Psoas muscle (tissue), 8 donors: ENCODE measurements around the gene RPS6KA2. TPM values are rescaled to one million over a fixed set of nuclear protein-coding genes. Genes with fewer than 3 reads are reported as not detected.
A peak's percentile ranks its signal among the peaks of the same experiment; 100 is the strongest.

Experiments used
- ATAC-seq, 4 donors: fragments of 200-7000 bp; cut with Tn5 transposase; one replicate each; pipeline ENCODE4 v1.9.1; 2020; ENCODE audit warnings: moderate library complexity in 3 of 4, mild to moderate bottlenecking in 2 of 4
- DNase-seq, 2 donors: peaks; one replicate each; pipeline ENCODE4 v3.0.0-alpha.2; 2020
- H3K27ac ChIP-seq: fragments of 200-600 bp; one replicate; pipeline ENCODE4 v1.8.0; 2022
- H3K27me3 ChIP-seq, 3 donors: fragments of 200-600 bp in 1 of 3; one replicate each; pipeline versions ENCODE4 v1.6.1 to v1.8.0; 2013 to 2022; ENCODE audit warnings: low read length in 2 of 3, mild to moderate bottlenecking in 2 of 3, moderate library complexity in 1 of 3; ENCODE audit not compliant: insufficient read depth in 3 of 3
- H3K36me3 ChIP-seq, 2 donors: fragments of 200-600 bp in 1 of 2; one replicate each; pipeline versions ENCODE4 v1.6.1 to v1.8.0; 2013 to 2022; ENCODE audit warnings: low read depth in 1 of 2, mild to moderate bottlenecking in 1 of 2, moderate library complexity in 1 of 2; ENCODE audit not compliant: insufficient read depth in 1 of 2
- H3K4me1 ChIP-seq: fragments of 200-600 bp; one replicate; pipeline ENCODE4 v1.8.0; 2022
- H3K4me3 ChIP-seq: fragments of 200-600 bp; one replicate; pipeline ENCODE4 v1.8.0; 2022; ENCODE audit warnings: mild to moderate bottlenecking
- H3K9me3 ChIP-seq: fragments of 200-600 bp; one replicate; pipeline ENCODE4 v1.8.0; 2022
- CTCF ChIP-seq: fragments of 200-600 bp; IDR thresholded peaks from one replicate; pipeline ENCODE4 v1.8.0; 2022; ENCODE audit warnings: antibody characterized with exemption
- WGBS, 3 donors: extraction: QIAGEN DNeasy Blood & Tissue Kit; methylation state at CpG; one replicate each; pipeline versions ENCODE4 v1.1.6 to v1.1.7; 2013; 5-methylcytosine and 5-hydroxymethylcytosine counted together
- intact Hi-C, 2 donors: fragments of 100-400 bp; cut with DNase I; formaldehyde crosslinking; loops; one replicate each; pipeline versions ENCODE4 v1.11.0 to v1.14.2; 2022
- polyA plus RNA-seq, 3 donors: library from polyadenylated mRNA; stranded (reverse); fragments of 200-250 nt; gene quantifications; one replicate each; pipeline ENCODE4 v1.2.3, GENCODE V29; 2013
- total RNA-seq, 4 donors: library from RNA; stranded (reverse); fragmentation: NEBNext Ultra II Directional in 2 of 4; extraction: Animal tissue kit (Norgen Biotek cat#: 25700) in 2 of 4; gene quantifications; one replicate each; pipeline versions ENCODE4 v1.2.1 to v1.2.4, GENCODE V29; 2021 to 2023
- donor health status: healthy with polysubstance abuse.
- donor health status: DM: no; HTN: no; CAD: no; lungs with moderate emphysema.
- donor health status: Bipolar disorder and iron deficiency.
- donor health status: healthy.
- donor health status: DM: yes; HTN: yes; CAD: no.
- donor health status: DM: no; HTN: no; CAD: no.
- donor health status: DM: no; HTN: no; CAD: no.
- donor health status: DM: yes; HTN: yes; CAD: no.

RPS6KA2 gene
- total and polyA plus RNA-seq, 7 donors, result 7.8 to 40.4 (median 20.0) TPM

DNA sequence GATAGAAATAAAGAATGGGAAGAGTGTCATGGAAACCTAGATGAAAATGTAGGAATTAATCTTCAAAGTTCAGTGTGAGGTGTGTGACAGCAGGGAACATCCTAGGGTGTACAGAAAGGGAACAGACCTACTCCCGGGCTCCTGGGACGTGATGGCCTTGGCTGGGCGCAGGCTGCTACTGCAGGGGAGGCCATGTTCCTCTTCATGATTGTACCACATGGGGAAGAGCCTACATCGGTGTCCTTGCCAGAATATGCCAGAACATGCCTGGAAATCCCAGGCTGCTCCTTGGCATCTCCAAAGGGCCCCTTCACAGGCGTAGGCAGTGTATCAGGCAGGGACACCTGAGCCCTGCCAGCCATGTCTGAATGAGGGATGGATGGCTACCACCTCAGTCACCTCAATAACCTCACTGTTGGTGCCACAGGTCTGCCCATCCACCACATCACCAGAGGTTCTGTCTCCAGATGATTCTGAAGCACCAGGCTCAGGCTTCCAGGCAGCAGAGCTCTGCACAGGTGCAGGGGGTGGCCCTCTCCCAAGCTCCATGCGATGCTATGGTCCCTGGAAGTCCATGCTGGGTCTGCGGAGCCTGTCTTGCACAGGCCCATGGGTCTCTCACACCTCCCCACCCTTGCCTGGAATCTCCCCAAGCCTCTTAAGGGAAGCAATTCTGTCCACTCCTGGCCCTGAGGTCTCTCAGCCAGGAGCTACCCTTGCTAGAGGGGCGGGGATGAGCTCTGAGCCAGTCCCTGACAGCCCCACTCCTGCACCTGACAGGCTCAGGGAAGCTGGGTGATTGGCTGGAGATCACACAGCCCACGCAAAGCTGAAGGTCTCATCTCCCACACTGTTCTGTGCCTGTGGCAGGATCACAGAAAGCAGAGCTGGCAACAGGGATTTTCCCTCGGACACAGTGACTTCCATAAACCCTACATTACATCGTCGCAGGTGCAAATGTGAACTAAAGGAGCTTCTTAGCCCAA is 60.7 kb downstream of the RPS6KA2 start:
- Histone ChIP-seq H3K36me3 (no peaks in the 10 kb centered on the region), H3K9me3 (no peaks in the 10 kb centered on the region), H3K27ac (peak overlapping the region; percentile 70), H3K4me3 (no peak overlapping the region), H3K27me3 (no peaks in the 10 kb centered on the region), H3K4me1 (peaks cover 56% of the 10 kb centered on the region)
- ATAC-seq (no peak), DNase-seq (no peak)
- TF ChIP-seq CTCF, result no peak
- WGBS, 3 donors, result 87 to 94% (median 93%) methylated on average over 12 of the region's 12 CpGs
- intact Hi-C loops, result no loop called here

- Histone ChIP-seq H3K4me3 (no peak overlapping the region), H3K9me3 (no peaks in the 10 kb centered on the region), H3K36me3 (no peaks in the 10 kb centered on the region), H3K27me3 (no peaks in the 10 kb centered on the region), H3K27ac (peak overlapping the region; percentile 70), H3K4me1 (peaks cover 62% of the 10 kb centered on the region)
- DNase-seq (peak; percentile 40 to 74), ATAC-seq (peak; percentile 52 to 78 (median 68))
- 40 to 60% (median 47%) methylated on average over 24 of the region's 24 CpGs for WGBS, 3 donors
- intact Hi-C loops, result no loop called here
- no peak for TF ChIP-seq CTCF
These were observed 61.7 kb downstream of the RPS6KA2 start for GRCh38 chr6:166565084-166565967.

- no peak for TF ChIP-seq CTCF
- H3K4me1 ChIP-seq, result peaks cover 62% of the 10 kb centered on the region
- peak in 2 of 4 donors; percentile 28 to 29 for ATAC-seq
These were observed 63.2 kb downstream of the RPS6KA2 start for GRCh38 chr6:166563805-166564204.

DNA sequence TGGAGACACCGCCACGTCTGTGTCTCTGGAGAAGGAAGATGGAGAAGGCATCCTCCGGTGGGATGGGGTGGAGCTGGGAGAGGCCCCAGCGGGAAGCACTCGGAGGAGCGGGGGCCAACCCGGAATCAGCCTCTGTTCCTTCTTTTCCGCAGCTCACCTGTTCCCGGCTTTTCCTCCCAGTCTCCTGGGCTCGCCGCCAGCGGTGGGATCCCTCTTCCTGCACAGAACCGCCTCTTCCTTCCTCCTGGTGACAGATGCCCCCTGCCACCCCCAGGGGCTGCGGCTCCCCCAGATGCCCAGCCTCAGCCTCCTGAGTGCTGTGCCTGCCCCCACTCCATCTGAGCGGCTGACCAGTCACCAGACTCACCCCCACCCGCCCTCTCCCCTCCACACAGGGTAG is 63.9 kb downstream of the RPS6KA2 start:
- Histone ChIP-seq H3K27ac (no peak overlapping the region), H3K4me3 (no peak overlapping the region), H3K27me3 (no peaks in the 10 kb centered on the region), H3K4me1 (peaks cover 66% of the 10 kb centered on the region), H3K9me3 (no peaks in the 10 kb centered on the region), H3K36me3 (no peaks in the 10 kb centered on the region)
- no peak for TF ChIP-seq CTCF
- ATAC-seq (no peak), DNase-seq (no peak)
- intact Hi-C loops, result loop anchor here in 1 of 2 donors (5.0 kb wide), 1 partner anchor 64 kb away; the partner anchor contains the start of gene RPS6KA2
- WGBS, 3 donors, result 65 to 77% (median 69%) methylated on average over 15 to 16 of the region's 16 CpGs

More at GRCh38 chr6:166563805-166564204, 63.2 kb downstream of the RPS6KA2 start:
- Histone ChIP-seq H3K27ac (no peak overlapping the region), H3K36me3 (no peaks in the 10 kb centered on the region), H3K4me3 (no peak overlapping the region), H3K9me3 (no peaks in the 10 kb centered on the region), H3K27me3 (no peaks in the 10 kb centered on the region)
- intact Hi-C loops, result loop anchor here in 1 of 2 donors (5.0 kb wide), 1 partner anchor 63 kb away; the partner anchor contains the start of gene RPS6KA2
- DNase-seq, result no peak
- WGBS, 3 donors, result 46 to 73% (median 62%) methylated on average over 9 of the region's 9 CpGs
